HEK293 (cell line): ENCODE measurements around the gene AURKA.

Experiments
- EGR2 ChIP-seq: fragments of 450-650 bp; formaldehyde crosslinking; IDR thresholded peaks from 2 replicates; pipeline ENCODE4 v1.5.1; 2016; ENCODE audit warnings: low read depth, missing biosample characterization, missing genetic modification characterization
- IKZF3 ChIP-seq: fragments of 450-650 bp; IDR thresholded peaks from 2 replicates; pipeline ENCODE4 v1.5.0; 2018; ENCODE audit warnings: missing biosample characterization, mild to moderate bottlenecking, missing genetic modification characterization, moderate library complexity
- INSM2 ChIP-seq: fragments of 450-650 bp; formaldehyde crosslinking; IDR thresholded peaks from 2 replicates; pipeline ENCODE4 v1.5.1; 2016; ENCODE audit warnings: missing biosample characterization, missing genetic modification characterization
- KLF10 ChIP-seq: fragments of 450-650 bp; IDR thresholded peaks from 2 replicates; pipeline ENCODE4 v1.5.1; 2018; ENCODE audit warnings: missing biosample characterization, mild to moderate bottlenecking, missing genetic modification characterization
- KLF16 ChIP-seq: fragments of 450-650 bp; formaldehyde crosslinking; IDR thresholded peaks from 2 replicates; pipeline ENCODE4 v1.5.1; 2017; ENCODE audit warnings: missing biosample characterization, missing genetic modification characterization
- KLF8 ChIP-seq: fragments of 450-650 bp; formaldehyde crosslinking; IDR thresholded peaks from 2 replicates; pipeline ENCODE4 v1.5.1; 2016; ENCODE audit warnings: missing biosample characterization, missing genetic modification characterization
- KLF9 ChIP-seq: fragments of 450-650 bp; formaldehyde crosslinking; IDR thresholded peaks from 2 replicates; pipeline ENCODE4 v1.5.1; 2016; ENCODE audit warnings: missing biosample characterization, missing genetic modification characterization, low read depth
- PATZ1 ChIP-seq: fragments of 450-650 bp; formaldehyde crosslinking; IDR thresholded peaks from 2 replicates; pipeline ENCODE4 v1.5.1; 2016; ENCODE audit warnings: missing biosample characterization, missing genetic modification characterization
- PRDM1 ChIP-seq: fragments of 450-650 bp; formaldehyde crosslinking; IDR thresholded peaks from 2 replicates; pipeline ENCODE4; 2016; ENCODE audit warnings: missing biosample characterization, missing genetic modification characterization
- SP2 ChIP-seq: fragments of 450-650 bp; formaldehyde crosslinking; IDR thresholded peaks from 2 replicates; pipeline ENCODE4 v1.5.1; 2016; ENCODE audit warnings: missing biosample characterization, missing genetic modification characterization
- SP3 ChIP-seq: fragments of 450-650 bp; formaldehyde crosslinking; IDR thresholded peaks from 2 replicates; pipeline ENCODE4 v1.5.1; 2016; ENCODE audit warnings: missing biosample characterization, missing genetic modification characterization
- TRIM28 ChIP-seq: IDR thresholded peaks from 2 replicates; pipeline ENCODE4 v1.6.1; 2011; ENCODE audit warnings: low read length, control low read depth, borderline replicate concordance
- ZBTB26 ChIP-seq: fragments of 450-650 bp; formaldehyde crosslinking; optimal IDR thresholded peaks from 2 replicates; pipeline ENCODE3; 2016; ENCODE audit warnings: missing biosample characterization, mild to moderate bottlenecking, missing genetic modification characterization
- ZBTB6 ChIP-seq: fragments of 450-650 bp; formaldehyde crosslinking; IDR thresholded peaks from 2 replicates; pipeline ENCODE4 v1.5.1; 2017; ENCODE audit warnings: missing biosample characterization, missing genetic modification characterization
- ZNF169 ChIP-seq: fragments of 450-650 bp; formaldehyde crosslinking; IDR thresholded peaks from 2 replicates; pipeline ENCODE4 v1.5.1; 2016; ENCODE audit warnings: missing biosample characterization, missing genetic modification characterization
- ZNF239 ChIP-seq: fragments of 450-650 bp; formaldehyde crosslinking; IDR thresholded peaks from 2 replicates; pipeline ENCODE4 v1.5.1; 2016; ENCODE audit warnings: missing biosample characterization, missing genetic modification characterization
- ZNF302 ChIP-seq: fragments of 450-650 bp; formaldehyde crosslinking; IDR thresholded peaks from 2 replicates; pipeline ENCODE4 v1.5.1; 2016; ENCODE audit warnings: missing biosample characterization, missing genetic modification characterization, low read depth
- ZNF341 ChIP-seq: fragments of 450-650 bp; formaldehyde crosslinking; IDR thresholded peaks from 2 replicates; pipeline ENCODE4; 2016; ENCODE audit warnings: low read depth, missing biosample characterization, missing genetic modification characterization
- ZNF394 ChIP-seq: fragments of 450-650 bp; formaldehyde crosslinking; IDR thresholded peaks from 2 replicates; pipeline ENCODE4 v1.5.1; 2016; ENCODE audit warnings: missing biosample characterization, missing genetic modification characterization, mild to moderate bottlenecking, moderate library complexity, borderline replicate concordance
- ZNF449 ChIP-seq: fragments of 450-650 bp; formaldehyde crosslinking; IDR thresholded peaks from 2 replicates; pipeline ENCODE4 v1.5.1; 2017; ENCODE audit warnings: missing biosample characterization, mild to moderate bottlenecking, missing genetic modification characterization, moderate library complexity
- ZNF544 ChIP-seq: fragments of 450-650 bp; formaldehyde crosslinking; IDR thresholded peaks from 2 replicates; pipeline ENCODE4 v1.5.0; 2017; ENCODE audit warnings: missing biosample characterization, missing genetic modification characterization
- ZNF561 ChIP-seq: fragments of 450-650 bp; IDR thresholded peaks from 2 replicates; pipeline ENCODE4 v1.5.1; 2018; ENCODE audit warnings: missing biosample characterization, missing genetic modification characterization, borderline replicate concordance
- ZNF747 ChIP-seq: fragments of 450-650 bp; formaldehyde crosslinking; IDR thresholded peaks from 2 replicates; pipeline ENCODE4 v1.5.1; 2016; ENCODE audit warnings: missing biosample characterization, missing genetic modification characterization
- ZNF768 ChIP-seq: fragments of 450-650 bp; formaldehyde crosslinking; IDR thresholded peaks from 2 replicates; pipeline ENCODE4 v1.5.1; 2018; ENCODE audit warnings: missing biosample characterization, mild to moderate bottlenecking, missing genetic modification characterization
- ZSCAN16 ChIP-seq: fragments of 450-650 bp; formaldehyde crosslinking; IDR thresholded peaks from 2 replicates; pipeline ENCODE4 v1.5.1; 2016; ENCODE audit warnings: missing biosample characterization, missing genetic modification characterization

AURKA gene

GRCh38 chr20:56358600-56359211, 33.3 kb downstream of the AURKA start, which contains the start of gene FAM210B (continued):
- TF ChIP-seq EGR2 (tag by site-specific recombination) (peak; percentile 89), ZBTB26 (peak; percentile 42), KLF9 (tag by site-specific recombination) (peak; percentile 88), TRIM28 (no peak), ZNF768 (tag by site-specific recombination) (no peak), ZNF394 (tag by site-specific recombination) (no peak), ZNF747 (tag by site-specific recombination) (no peak), ZNF544 (tag by site-specific recombination) (no peak), ZBTB6 (no peak), INSM2 (tag by site-specific recombination) (no peak), ZNF561 (tag by site-specific recombination) (peak; percentile 48; the same call in 1 of the 2 replicates), SP2 (tag by site-specific recombination) (peak; percentile 81), ZNF341 (tag by site-specific recombination) (no peak), ZNF302 (tag by site-specific recombination) (no peak), IKZF3 (0 out of 2 replicates have a peak, but pooled peaks have one; percentile 19), ZNF449 (tag by site-specific recombination) (no peak), ZNF169 (tag by site-specific recombination) (no peak), ZSCAN16 (no peak), PATZ1 (tag by site-specific recombination) (peak; percentile 24; the same call in 1 of the 2 replicates), KLF8 (tag by site-specific recombination) (peak; percentile 26; the same call in 1 of the 2 replicates), KLF16 (tag by site-specific recombination) (peak; percentile 51; the same call in 1 of the 2 replicates), PRDM1 (tag by site-specific recombination) (no peak), SP3 (peak; percentile 97), ZNF239 (peak; percentile 89; the same call in 1 of the 2 replicates), KLF10 (peak; percentile 58; the same call in 1 of the 2 replicates)
